Measurements from ENCODE around the gene SPTLC1. TPM values are rescaled to one million over a fixed set of nuclear protein-coding genes. Genes with fewer than 3 reads are reported as not detected.
"Not testable (repeated sequence)": the region's sequence is repeated elsewhere in the genome, so short reads cannot be mapped to it uniquely, and the experiment has no call there.

The SPTLC1 gene
- total RNA-seq, 1 donor = 124 TPM

DNA sequence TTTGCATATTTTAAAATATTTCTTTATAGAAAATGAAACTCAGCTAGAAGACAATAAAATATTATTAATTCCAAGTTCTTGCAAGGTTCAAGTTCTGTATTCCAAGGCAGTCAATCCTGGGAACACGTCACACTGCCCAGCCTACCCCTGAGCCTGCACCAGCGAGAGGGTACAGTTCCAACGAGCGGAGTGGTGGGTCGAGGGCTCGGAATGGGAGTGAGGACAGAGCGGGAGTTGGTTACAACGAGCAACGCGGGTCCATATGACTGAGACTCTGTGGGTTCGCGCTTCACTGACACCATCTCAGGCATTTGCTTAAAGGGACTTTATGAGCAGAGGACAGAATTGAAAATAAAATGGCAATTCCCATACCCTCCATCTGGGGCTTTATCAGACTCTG, 40.0 kb upstream of the SPTLC1 start:
- no peaks in the 10 kb centered on the region for H4K20me1 ChIP-seq (ENCODE audit: insufficient read depth, low read length)
- H3K27me3 ChIP-seq (ENCODE audit: insufficient read depth, low read length) = no peaks in the 10 kb centered on the region
- H3K4me1 ChIP-seq (ENCODE audit: insufficient read depth, low read length) = peaks cover 30% of the 10 kb centered on the region
- H3K27ac ChIP-seq (ENCODE audit: low read depth, low read length) = no peak overlapping the region
- H3K4me3 ChIP-seq (ENCODE audit: insufficient read depth, low read length) = no peak overlapping the region
- no peaks in the 10 kb centered on the region for H3K79me2 ChIP-seq (ENCODE audit: insufficient read depth, low read length)
- no peaks in the 10 kb centered on the region for H3K9me3 ChIP-seq (ENCODE audit: low read depth, low read length)
- H2AFZ ChIP-seq (ENCODE audit: low read length) = no peak overlapping the region
- no peak for DNase-seq (ENCODE audit: insufficient read length, low spot score, missing footprints)
- TF ChIP-seq, protein P1, sequence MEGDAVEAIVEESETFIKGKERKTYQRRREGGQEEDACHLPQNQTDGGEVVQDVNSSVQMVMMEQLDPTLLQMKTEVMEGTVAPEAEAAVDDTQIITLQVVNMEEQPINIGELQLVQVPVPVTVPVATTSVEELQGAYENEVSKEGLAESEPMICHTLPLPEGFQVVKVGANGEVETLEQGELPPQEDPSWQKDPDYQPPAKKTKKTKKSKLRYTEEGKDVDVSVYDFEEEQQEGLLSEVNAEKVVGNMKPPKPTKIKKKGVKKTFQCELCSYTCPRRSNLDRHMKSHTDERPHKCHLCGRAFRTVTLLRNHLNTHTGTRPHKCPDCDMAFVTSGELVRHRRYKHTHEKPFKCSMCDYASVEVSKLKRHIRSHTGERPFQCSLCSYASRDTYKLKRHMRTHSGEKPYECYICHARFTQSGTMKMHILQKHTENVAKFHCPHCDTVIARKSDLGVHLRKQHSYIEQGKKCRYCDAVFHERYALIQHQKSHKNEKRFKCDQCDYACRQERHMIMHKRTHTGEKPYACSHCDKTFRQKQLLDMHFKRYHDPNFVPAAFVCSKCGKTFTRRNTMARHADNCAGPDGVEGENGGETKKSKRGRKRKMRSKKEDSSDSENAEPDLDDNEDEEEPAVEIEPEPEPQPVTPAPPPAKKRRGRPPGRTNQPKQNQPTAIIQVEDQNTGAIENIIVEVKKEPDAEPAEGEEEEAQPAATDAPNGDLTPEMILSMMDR (IDR thresholded peaks at IDR 0.05; ENCODE audit: extremely low read depth, low read depth, low read length) = no peak
- H3K4me2 ChIP-seq (ENCODE audit: insufficient read depth, low read length) = no peak overlapping the region
- no peaks in the 10 kb centered on the region for H3K36me3 ChIP-seq (ENCODE audit: insufficient read depth, low read length)

DNA sequence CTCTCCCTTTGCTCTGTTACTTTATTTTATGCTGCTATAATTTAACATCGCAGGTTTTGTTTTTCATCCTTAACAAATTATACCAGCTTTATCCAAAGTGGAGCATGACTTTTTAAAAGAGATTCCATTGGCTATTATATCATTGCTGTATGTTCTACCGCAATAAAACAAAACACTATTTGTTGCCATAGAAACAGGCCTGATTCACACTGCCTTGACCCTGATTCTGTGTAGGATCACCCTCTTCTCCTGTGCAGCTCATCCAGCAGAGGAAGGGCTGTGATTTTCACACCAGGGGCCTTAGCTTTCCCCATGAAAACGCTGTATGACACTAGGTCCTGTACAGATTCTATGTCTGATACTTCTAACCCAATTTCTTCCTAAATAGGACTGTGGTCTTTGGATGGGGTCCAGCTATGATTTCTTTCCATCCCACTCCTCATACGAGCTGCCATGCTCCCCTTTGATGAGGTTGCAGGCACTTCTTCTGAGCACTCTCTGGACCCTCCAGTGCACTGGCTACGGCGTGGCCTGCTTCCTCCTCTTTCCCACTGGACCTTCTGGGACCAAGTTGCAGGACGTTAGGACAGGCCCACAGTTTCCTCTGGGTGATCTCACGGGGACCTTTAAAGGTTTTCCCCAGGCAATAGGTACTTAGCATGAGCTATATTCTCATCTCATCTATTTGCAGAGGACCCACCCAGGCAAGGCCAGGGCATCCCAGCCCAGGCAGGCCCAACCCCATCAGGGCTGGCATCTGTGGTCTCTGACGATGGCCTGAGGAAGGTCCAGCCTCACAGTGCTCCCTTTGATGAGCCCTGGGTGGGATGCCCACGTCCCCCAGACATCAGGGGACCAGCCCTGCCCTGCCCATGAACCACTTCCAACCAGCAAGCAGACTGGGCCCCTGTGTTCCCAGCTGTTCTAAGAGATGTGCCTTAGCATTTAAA, 38.5 kb upstream of the SPTLC1 start:
- not testable (repeated sequence) for H3K27me3 ChIP-seq (ENCODE audit: insufficient read depth, low read length); H3K36me3 ChIP-seq (ENCODE audit: insufficient read depth, low read length); H4K20me1 ChIP-seq (ENCODE audit: insufficient read depth, low read length); H3K4me3 ChIP-seq (ENCODE audit: insufficient read depth, low read length); H3K9me3 ChIP-seq (ENCODE audit: low read depth, low read length); H3K79me2 ChIP-seq (ENCODE audit: insufficient read depth, low read length)
- Histone ChIP-seq H3K4me1 (ENCODE audit: insufficient read depth, low read length) (peaks cover 30% of the 10 kb centered on the region), H3K27ac (ENCODE audit: low read depth, low read length) (peak overlapping the region; percentile 98), H3K4me2 (ENCODE audit: insufficient read depth, low read length) (peak overlapping the region; percentile 30), H2AFZ (ENCODE audit: low read length) (peak overlapping the region; percentile 56)
- DNase-seq (ENCODE audit: insufficient read length, low spot score, missing footprints) = peak; percentile 84

DNA sequence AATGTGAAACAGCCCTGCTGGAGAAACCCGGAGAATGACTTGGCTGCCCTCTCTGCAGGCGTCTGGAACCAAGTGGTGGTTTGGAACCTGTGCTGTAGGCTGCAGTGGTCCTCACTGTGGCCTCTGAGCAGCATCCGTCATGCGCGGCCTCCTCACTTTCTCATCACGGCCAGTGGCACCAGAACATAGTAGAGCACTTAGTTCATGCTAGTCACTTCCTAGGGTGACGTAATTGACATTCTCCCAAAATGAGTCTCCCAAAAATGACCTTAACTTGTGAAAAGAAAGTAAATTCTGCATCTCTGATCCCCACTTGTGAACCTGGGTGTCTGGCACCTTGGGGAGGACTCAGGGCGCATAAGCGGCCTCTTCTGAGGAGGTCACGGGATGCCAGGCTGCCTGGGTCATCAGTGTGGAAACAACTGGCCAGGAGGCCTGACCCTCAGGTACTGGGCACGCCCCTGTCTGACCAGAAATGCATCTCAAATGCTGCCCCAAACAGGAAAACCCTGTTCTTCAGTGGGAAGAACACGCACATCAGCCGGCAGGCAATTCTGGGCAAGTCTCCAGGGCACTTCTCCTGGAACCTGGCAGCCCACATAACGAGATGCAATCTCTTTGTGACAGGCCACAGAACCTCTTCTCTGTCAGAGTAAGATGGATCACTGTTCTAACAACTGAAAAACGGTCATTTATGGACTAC, 36.6 kb upstream of the SPTLC1 start:
- Histone ChIP-seq H3K9me3 (ENCODE audit: low read depth, low read length) (no peaks in the 10 kb centered on the region), H3K4me3 (ENCODE audit: insufficient read depth, low read length) (no peak overlapping the region), H3K4me2 (ENCODE audit: insufficient read depth, low read length) (peak overlapping the region; percentile 47), H3K36me3 (ENCODE audit: insufficient read depth, low read length) (no peaks in the 10 kb centered on the region), H3K27ac (ENCODE audit: low read depth, low read length) (peak overlapping the region; percentile 98), H4K20me1 (ENCODE audit: insufficient read depth, low read length) (no peaks in the 10 kb centered on the region), H3K27me3 (ENCODE audit: insufficient read depth, low read length) (no peaks in the 10 kb centered on the region), H3K79me2 (ENCODE audit: insufficient read depth, low read length) (peaks cover 2% of the 10 kb centered on the region), H3K4me1 (ENCODE audit: insufficient read depth, low read length) (peaks cover 41% of the 10 kb centered on the region), H2AFZ (ENCODE audit: low read length) (peak overlapping the region; percentile 72)
- TF ChIP-seq, protein P1 (IDR thresholded peaks at IDR 0.05; ENCODE audit: extremely low read depth, low read depth, low read length) = no peak
- DNase-seq (ENCODE audit: insufficient read length, low spot score, missing footprints) = peak; percentile 72

DNA sequence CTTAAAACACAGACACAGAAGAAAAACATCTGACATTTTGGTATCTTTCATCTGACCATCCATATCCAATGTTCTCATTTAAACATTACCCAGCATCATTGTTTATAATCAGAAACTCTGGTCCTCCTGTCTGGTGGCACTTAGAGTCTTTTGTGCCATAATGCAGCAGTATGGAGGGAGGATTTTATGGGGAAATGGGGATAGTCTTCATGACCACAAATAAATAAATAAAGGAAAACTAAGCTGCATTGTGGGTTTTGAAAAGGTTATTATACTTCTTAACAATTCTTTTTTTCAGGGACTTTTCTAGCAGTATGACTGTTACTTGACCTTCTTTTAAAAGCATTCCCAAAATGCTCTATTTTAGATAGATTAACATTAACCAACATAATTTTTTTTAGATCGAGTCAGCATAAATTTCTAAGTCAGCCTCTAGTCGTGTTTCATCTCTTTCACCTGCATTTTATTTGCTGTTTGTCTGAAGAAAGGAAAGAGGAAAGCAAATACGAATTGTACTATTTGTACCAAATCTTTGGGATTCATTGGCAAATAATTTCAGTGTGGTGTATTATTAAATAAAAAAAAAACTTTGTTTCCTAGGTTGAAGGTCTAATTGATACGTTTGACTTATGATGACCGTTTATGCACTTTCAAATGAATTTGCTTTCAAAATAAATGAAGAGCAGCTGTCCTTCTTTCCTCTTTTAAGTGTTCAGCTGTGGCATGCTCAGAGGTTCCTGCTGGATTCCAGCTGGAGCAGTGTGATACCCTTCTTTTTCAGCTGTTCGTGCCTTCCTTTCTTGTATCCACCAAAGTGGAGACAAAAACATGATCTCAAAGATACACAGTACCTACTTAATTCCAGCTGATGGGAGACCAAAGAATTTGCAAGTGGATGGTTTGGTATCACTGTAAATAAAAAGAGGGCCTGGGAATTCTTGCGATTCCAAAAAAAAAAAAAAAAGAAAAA, 35.6 kb upstream of the SPTLC1 start:
- not testable (repeated sequence) for H3K9me3 ChIP-seq (ENCODE audit: low read depth, low read length); H3K79me2 ChIP-seq (ENCODE audit: insufficient read depth, low read length); DNase-seq (ENCODE audit: insufficient read length, low spot score, missing footprints); H3K4me3 ChIP-seq (ENCODE audit: insufficient read depth, low read length); H2AFZ ChIP-seq (ENCODE audit: low read length); H4K20me1 ChIP-seq (ENCODE audit: insufficient read depth, low read length); H3K36me3 ChIP-seq (ENCODE audit: insufficient read depth, low read length); H3K27me3 ChIP-seq (ENCODE audit: insufficient read depth, low read length)
- Histone ChIP-seq H3K27ac (ENCODE audit: low read depth, low read length) (peak overlapping the region; percentile 98), H3K4me1 (ENCODE audit: insufficient read depth, low read length) (peaks cover 51% of the 10 kb centered on the region), H3K4me2 (ENCODE audit: insufficient read depth, low read length) (peak overlapping the region; percentile 47)

Data from osteoblast (primary cell).